Cerebellar nuclear complex (tissue), 1 donor: ENCODE results near the gene KRTAP4-8.
"Not testable (repeated sequence)": the region's sequence is repeated elsewhere in the genome, so short reads cannot be mapped to it uniquely, and the experiment has no call there.

ENCODE experiments used
- DNase-seq, 2 experiments: peaks; one replicate each; lab custom pipeline; 2025; lab: John Stamatoyannopoulos, UW

The KRTAP4-8 gene

DNA sequence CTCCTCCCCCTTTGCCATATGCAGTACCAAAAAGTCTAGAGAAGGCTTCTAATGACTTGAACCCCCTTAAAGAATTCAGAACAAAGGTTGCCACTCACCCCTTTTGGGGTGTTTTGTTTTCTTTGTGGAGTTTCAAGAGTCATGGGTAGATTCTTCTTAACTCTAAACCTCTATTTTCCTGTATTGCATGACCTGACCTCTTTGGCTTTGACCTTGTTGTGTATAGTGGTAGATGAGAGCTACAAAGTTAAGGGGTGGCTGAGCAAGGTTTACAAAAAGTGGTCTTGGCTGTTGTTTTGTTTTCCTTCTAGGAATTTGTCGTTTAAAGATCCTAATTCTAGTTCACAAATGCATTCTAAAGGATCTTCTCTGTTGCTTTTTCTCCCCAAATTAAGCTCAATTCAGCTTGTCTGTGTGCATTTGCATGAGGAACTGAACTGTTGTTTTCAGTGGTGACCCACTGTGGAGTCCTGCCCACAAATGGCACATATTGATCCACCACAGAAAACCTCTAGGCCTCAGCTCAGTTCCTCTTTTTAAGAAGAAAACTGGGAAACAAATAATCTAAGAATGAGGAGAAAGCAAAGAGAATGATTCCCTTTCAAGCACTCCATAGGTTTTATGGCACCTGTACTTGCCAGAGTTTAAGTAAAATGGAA, 10.9 kb upstream of the KRTAP4-8 start:
- DNase-seq = not testable (repeated sequence)

DNA sequence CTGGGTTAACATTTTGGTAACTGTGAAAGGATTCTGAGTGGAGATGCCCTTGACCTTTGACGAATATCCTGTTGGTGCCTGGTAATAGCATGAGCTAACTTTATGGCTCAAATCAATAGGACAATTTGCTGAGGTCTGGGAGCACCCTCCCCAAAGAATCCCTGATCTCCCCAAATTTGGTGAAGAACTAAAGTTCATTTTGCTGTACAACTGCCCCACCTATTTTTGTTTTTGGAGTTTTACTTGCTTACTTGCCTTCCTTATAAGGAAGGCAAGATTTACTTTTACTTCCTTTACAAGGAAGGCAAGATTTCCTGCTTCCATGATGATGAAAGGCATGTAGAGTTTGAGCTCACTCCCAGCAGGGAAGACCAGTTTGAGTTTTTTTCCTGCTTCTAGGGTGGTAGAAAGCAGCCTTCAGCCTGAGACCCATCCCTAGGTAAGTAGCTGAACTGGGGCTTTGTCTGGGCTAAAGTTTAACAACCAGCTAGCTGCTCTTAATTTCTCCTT, 10.1 kb upstream of the KRTAP4-8 start:
- DNase-seq = no peak

DNA sequence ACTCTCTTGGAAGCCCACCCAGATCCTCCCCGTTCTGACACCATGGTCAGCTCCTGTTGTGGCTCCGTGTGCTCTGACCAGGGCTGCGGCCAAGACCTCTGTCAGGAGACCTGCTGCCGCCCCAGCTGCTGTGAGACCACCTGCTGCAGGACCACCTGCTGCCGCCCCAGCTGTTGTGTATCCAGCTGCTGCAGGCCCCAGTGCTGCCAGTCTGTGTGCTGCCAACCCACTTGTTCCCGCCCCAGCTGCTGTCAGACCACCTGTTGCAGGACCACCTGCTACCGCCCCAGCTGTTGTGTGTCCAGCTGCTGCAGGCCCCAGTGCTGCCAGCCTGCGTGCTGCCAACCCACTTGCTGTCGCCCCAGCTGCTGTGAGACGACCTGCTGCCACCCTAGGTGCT, 7.4 kb upstream of the KRTAP4-8 start, which contains the start of gene KRTAP4-9:
KRTAP4-9 (plus strand) TSS at position 43 of the 400 bp plus-strand sequence; CDS start at position 43, 0 bp downstream.
- not testable (repeated sequence) for DNase-seq

DNA sequence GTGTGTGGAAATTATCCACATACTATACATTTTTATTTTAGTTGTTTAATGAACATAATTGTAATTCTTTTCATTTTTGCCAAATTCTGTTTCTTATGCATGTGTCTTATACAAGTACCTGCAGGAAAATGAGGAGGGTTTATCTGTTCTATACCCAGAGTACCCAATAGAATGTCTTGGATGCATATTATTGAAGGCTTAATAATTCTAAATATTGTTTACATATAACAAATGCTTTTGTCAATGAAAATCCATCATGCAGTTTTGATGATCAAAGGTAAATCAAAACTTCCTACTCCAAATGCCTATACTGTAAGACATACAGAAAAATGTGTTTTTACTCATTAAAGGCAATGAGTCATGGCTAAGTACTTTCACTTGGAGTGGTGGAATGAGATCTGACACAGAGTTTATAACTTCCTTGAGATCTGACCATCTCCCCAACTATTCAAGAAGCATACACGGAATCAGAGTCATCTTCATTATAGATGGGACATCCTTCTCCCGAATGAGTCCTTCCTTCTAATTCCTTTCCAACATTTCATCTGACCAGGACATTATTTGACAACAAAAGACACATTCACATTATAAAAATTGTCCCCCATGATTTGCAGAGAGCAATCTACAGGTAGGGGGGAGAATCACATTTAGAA, 6.6 kb upstream of the KRTAP4-8 start:
- not testable (repeated sequence) for DNase-seq

DNA sequence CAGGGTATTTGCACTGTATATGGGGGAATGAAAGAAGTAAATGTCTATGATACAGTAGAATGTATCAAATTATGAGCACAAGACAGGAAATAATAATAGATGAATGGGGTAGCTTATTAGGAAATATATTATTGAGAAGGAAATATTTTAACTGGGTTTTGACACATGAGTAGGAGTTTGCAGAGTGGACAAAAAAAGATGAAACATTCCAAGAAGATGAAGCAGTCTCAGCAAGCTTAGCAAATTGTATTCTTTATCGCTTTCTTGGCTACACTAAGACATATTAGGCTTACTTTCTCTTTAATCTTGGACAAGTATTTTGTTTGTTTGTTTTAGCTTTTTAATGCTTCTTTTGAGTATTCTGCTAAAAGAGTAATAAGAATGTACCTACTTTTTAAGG, 6.0 kb upstream of the KRTAP4-8 start:
- DNase-seq = no peak

DNA sequence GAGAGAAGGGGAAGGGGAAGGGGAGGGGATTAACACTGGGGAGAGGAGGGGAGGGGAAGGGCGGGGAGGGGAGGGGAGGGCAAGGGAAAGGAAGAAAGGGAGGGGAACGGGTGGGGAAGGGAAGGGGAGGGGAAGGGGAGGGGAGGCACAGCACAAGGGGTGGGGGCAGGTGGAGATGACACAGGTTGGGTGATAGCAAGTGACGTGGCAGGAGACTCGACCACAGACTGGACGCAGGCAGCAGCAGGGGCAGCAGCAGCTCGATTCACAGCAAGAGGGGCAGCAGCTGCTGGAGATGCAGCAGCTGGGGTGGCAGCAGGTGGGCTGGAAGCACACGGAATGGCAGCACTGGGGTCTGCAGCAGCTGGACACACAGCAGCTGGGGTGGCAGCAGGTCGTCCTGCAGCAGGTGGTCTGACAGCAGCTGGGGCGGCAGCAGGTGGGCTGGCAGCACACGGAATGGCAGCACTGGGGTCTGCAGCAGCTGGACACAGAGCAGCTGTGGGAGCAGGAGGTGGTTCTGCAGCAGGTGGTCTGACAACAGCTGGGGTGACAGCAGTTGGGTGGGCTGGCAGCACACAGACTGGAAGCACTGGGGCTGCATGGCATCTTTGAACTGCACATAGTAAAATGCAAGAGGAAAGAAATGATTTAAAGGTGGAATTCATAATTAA, 3.8 kb upstream of the KRTAP4-8 start, which contains the start of gene KRTAP4-16:
KRTAP4-16 (minus strand) TSS at position 624 of the 674 bp plus-strand sequence; CDS start at position 624, 0 bp downstream.
- no peak for DNase-seq

DNA sequence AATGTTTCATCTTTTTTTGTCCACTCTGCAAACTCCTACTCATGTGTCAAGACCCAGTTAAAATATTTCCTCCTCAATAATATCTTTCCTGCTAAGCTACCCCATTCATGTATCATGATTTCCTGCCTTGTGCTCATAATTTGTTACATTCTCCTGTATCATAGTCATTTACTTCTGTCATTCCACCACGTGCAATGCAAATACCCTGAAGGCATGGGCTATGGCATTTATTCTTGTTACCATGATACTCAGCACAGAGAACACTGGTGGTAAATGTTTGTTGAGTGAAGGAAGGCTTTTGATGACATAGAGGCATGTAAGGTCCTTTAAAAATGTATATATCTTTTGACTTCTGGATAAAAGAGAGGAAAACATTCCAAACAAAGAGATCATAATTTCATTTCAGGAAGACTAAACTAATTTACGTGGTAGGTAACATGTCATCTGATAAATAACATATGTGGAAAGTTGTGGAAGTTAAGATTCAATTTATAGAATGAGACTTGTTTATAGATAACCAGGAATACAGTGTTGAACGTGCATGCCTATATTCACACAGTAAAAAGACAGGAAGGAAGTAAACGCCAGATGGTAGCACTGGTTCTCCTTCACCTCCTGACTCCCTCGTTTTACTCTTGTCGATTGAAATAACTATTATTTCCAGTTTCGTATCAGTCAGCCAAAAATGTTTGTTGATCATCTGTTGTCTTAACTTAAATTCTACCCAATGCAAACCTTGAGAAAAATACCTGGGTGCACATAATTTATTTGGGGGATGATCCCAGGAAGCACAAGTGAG, 1.9 kb upstream of the KRTAP4-8 start:
- not testable (repeated sequence) for DNase-seq

DNA sequence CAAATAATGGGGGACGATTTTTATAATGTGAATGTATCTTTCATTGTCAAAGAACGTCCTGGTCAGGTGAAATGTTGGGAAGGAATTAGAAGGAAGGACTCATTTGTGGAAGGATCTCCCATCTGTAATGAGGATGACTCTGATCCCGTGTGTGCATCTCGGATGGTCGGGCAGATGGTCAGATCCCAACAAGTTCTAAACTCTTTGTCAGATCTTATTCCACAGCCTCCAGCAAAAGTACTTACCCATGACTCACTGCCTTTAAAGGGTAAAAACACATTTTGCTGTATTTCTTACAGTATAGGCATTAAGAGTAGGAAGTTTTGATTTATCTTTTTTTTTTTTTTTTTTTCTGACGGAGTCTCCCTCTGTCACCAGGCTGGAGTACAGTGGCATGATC, 539 bp upstream of the KRTAP4-8 start:
- no peak for DNase-seq

DNA sequence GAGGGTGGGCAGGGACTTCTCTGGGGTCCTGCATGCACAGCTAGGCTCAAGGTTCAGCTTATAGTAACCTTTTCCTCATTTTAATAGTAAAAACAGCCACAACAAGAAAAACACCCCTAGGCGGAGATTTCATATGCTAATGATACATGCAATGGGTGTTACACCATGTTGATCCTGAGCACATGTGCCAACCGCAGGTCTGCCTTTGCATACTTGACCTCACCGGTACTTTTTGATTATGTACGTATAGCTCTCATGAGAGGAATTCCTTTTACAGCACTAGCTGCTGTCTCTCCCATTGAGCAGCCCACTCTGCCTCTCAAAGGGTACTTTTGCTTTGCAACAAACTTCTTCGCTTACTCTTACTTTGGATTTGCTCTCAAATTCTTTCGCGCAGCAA, 1.9 kb downstream of the KRTAP4-8 start:
- no peak for DNase-seq

DNA sequence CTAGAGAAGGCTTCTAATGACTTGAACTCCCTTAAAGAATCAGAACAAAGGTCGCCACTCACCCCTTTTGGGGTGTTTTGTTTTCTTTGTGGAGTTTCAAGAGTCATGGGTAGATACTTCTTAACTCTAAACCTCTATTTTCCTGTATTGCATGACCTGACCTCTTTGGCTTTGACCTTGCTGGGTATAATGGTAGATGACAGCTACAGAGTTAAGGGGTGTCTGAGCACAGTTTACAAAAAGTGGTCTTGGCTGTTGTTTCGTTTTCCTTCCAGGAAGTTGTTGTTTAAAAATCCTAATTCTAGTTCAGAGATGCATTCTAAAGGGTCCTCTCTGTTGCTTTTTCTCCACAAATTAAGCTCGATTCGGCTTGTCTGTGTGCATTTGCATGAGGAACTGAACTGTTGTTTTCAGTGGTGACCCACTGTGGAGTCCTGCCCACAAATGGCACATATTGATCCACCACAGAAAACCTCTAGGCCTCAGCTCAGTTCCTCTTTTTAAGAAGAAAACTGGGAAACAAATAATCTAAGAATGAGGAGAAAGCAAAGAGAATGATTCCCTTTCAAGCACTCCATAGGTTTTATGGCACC, 9.1 kb downstream of the KRTAP4-8 start:
- DNase-seq = not testable (repeated sequence)

DNA sequence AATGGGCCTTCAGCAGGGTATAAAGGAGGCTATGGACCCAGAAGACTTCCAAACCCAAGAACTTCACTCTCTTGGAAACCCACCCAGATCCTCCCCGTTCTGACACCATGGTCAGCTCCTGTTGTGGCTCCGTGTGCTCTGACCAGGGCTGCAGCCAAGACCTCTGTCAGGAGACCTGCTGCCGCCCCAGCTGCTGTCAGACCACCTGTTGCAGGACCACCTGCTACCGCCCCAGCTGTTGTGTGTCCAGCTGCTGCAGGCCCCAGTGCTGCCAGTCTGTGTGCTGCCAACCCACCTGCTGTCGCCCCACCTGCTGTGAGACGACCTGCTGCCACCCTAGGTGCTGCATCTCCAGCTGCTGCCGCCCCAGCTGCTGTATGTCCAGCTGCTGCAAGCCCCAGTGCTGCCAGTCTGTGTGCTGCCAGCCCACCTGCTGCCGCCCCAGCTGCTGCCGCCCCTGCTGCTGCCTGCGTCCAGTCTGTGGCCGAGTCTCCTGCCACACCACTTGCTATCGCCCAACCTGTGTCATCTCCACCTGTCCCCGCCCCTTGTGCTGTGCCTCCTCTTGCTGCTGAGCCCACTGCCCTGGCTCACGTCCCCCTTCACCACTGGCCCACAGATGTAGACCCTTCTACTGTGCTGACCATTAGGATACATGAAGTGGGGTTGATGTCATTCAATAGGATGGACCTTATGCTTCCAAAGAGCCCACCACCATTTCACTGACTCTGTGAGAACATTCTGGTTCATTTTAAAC, 13.7 kb downstream of the KRTAP4-8 start, which contains the start of gene KRTAP4-7:
KRTAP4-7 (plus strand) TSS at position 51 of the 757 bp plus-strand sequence; CDS start at position 108, 57 bp downstream.
- DNase-seq = not testable (repeated sequence)

DNA sequence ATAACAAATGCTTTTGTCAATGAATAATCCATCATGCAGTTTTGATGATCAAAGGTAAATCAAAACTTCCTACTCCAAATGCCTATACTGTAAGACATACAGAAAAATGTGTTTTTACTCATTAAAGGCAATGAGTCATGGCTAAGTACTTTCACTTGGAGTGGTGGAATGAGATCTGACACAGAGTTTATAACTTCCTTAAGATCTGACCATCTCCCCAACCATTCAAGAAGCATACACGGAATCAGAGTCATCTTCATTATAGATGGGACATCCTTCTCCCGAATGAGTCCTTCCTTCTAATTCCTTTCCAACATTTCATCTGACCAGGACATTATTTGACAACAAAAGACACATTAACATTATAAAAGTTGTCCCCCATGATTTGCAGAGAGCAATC, 14.5 kb downstream of the KRTAP4-8 start:
- not testable (repeated sequence) for DNase-seq

DNA sequence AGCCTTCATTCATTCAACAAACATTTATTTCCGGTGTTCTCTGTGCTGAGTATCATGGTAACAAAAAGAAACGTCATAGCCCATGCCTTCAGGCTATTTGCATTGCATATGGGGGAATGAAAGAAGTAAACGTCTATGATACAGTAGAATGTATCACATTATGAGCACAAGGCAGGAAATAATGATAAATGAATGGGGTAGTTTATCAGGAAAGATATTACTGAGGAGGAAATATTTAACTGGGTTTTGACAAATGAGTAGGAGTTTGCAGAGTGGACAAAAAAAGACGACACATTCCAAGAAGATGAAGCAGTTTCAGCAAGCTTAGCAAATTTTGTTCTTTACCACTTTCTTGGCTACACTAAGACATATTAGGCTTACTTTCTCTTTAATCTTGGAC, 15.3 kb downstream of the KRTAP4-8 start:
- DNase-seq = no peak

DNA sequence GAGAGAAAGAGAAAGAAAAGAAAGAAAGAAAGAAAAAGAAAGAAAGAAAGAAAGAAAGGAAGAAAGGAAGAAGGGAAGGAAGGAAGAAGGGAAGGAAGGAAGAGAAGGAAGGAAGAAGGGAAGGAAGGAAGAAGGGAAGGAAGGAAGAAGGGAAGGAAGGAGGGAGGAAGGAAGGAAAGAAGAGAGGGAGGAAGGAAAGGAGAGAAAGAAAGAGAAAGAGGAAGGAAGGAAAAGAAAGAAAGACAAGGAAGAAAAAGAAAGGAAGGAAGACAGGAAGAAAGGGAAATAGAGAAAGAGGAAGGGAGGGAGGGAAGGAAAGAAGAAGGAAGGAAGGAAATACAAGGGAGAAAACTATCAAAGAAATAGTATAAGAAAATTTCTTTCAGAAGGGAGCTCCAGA, 21.2 kb downstream of the KRTAP4-8 start:
- no peak for DNase-seq

DNA sequence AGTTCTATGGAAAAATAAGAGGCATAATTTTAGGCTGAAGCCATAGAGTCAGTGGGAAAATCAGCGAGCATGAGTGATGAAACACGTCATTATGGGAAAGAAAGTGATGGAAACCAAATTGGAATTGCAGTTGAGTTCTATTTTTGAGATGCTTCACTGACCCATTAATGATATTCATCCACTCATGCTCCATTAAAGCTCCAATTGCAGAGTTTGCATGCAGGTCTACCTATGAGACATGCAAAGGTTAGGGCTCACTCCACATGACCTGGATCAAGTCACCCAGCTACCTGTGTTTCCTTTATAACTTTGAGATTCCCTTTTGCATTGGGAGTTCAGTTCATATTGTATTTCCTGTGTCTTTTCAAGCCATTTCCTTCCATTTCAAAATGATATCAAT, 24.3 kb downstream of the KRTAP4-8 start:
- DNase-seq = no peak

DNA sequence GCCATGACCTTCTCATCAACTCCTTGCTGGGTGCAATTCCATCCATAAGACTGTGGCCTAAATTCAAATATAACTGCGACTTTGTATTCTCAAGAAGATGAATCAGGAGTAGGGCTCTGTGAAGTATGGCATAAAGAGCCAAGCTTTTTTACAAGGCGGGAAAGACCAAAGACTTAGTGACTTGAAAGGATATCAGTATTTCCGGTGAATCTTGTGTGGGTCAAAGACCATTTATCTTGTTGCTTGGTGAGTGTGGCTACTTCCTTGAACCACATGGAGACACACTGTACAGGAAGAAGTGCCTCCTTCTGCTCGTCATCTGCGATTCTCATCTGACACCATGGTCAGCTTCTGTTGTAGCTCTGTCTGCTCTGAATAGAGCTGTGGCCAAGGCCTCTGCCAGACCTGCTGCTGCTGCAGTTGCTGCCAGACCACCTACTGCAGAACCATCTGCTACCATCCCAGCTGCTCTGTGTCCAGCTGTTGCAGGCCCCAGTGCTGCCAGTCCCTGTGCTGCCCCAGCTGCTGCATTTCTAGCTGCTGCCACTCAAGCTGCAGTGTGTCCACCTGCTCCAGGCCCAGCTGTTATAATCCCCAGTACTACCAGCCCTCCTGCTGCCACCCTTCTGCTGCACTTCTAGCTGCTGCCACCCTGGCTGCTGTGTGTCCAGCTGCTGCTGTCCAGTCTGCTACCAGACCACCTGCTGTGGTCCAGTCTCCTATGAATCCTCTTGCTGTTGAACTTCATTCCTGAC, 26.2 kb downstream of the KRTAP4-8 start:
- no peak for DNase-seq

DNA sequence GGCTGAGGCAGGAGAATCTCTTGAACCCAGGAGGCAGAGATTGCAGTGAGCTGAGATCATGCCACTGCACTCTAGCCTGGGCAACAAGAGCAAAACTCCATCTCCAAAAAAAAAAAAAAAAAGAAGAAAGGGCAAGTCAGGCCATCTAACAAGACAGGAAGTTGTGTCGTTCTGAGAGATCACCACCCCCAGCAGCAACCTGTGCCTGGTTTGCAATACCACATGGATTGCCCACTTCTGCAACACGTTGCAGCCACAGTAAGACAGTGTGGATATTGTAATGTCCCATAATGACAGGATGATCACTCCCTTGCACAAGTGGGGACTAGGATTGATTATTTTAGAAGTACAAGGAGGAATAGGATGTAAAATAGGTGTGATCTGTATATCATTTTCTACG, 28.9 kb downstream of the KRTAP4-8 start:
- DNase-seq = no peak

DNA sequence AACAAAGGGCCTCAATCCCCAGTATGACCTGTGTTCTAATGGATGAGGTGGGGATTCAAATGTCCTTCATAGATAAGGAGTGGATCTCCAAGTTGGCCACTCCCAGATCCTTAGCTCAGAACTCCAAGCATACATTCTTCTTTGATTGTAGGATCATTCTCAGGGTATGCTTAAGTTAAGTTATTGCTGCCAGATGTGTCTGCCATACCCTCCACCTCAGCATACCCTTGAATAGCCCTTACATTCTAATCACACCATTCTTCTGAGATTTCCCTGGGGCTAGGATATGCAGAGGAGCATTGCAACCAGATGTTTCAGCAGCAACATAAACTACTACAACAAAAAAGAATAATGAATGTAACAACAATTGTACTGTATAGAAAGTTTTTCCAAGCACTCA, 30.7 kb downstream of the KRTAP4-8 start:
- DNase-seq = no peak

DNA sequence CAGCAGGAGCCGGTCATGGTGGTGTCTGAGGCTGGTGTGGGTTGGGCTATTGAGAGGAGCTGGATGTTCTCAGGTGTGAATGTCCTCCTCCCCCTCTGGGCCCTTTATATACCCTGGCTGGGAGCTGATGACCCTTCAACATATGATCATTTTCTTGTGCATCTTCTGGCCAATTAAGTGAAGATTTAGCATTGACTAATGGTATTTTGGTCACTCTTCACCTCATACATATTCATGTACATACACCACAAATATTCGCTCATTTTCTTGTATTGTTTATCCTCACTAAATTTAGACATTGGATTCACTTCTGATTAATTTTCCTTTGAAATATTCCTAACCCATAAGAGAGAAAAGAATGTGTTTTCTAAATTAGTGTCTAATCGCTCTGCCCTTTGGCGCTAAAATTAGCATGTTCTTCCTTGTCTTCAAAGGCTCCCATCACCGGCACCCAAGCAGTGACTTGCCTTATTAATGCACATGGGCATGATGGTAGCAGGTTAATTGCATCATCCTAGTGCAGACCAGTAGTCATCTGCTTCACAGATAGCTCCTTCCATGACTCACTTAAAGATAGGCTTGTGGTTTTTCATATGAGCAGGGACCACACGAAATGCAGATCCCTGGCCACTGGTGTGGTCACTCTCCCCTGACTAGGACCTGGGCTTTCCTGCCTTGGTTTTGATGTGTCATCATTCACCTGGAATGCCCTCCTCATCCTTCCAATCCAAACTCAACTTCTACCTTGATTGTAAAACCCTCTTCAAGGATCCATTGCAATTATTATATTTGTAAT, 31.9 kb downstream of the KRTAP4-8 start, which contains the start of gene KRTAP2-4:
KRTAP2-4 (minus strand) TSS at position 51 of the 796 bp plus-strand sequence; CDS start at position 17, 34 bp downstream.
- no peak for DNase-seq
